Spleen (tissue), 11 donors: ENCODE results near the gene CNGA2. TPM values are rescaled to one million over a fixed set of nuclear protein-coding genes. Genes with fewer than 3 reads are reported as not detected.

ENCODE experiments used
- DNase-seq: peaks from one replicate; pipeline ENCODE4 v3.0.0-alpha.2; 2020
- H3K27ac ChIP-seq, 8 donors: fragments of 200-600 bp; sonication (generic) in 7 of 8; 1 replicate in 4 of 8; 2 replicates in 4 of 8; pipeline versions ENCODE4 v1.5.0 to v1.8.0; 2016 to 2021; ENCODE audit warnings: inconsistent platforms in 4 of 8, mild to moderate bottlenecking in 4 of 8, moderate library complexity in 1 of 8
- H3K27me3 ChIP-seq, 7 donors: fragments of 200-600 bp; sonication (generic) in 6 of 7; replicated peaks in 1 of 7; 1 replicate in 4 of 7; 2 replicates in 3 of 7; pipeline versions ENCODE4 v1.5.0 to v1.8.0; 2016 to 2021; ENCODE audit warnings: inconsistent platforms in 3 of 7, mild to moderate bottlenecking in 1 of 7
- H3K36me3 ChIP-seq, 6 donors: fragments of 200-600 bp; sonication (generic) in 5 of 6; 1 replicate in 4 of 6; 2 replicates in 2 of 6; pipeline versions ENCODE4 v1.5.0 to v1.8.0; 2016 to 2021; ENCODE audit warnings: inconsistent platforms in 2 of 6
- H3K4me1 ChIP-seq, 6 donors: fragments of 200-600 bp; sonication (generic) in 5 of 6; 1 replicate in 3 of 6; 2 replicates in 3 of 6; pipeline versions ENCODE4 v1.5.0 to v1.8.0; 2016 to 2021; ENCODE audit warnings: inconsistent platforms in 3 of 6
- H3K4me3 ChIP-seq, 8 donors: fragments of 200-600 bp; sonication (generic) in 7 of 8; 1 replicate in 4 of 8; 2 replicates in 4 of 8; pipeline versions ENCODE4 v1.5.0 to v1.8.0; 2016 to 2021; ENCODE audit warnings: inconsistent platforms in 4 of 8, mild to moderate bottlenecking in 4 of 8, moderate library complexity in 2 of 8
- H3K9me3 ChIP-seq, 8 donors: fragments of 200-600 bp; sonication (generic) in 7 of 8; 1 replicate in 4 of 8; 2 replicates in 4 of 8; pipeline versions ENCODE4 v1.5.0 to v1.8.0; 2016 to 2021; ENCODE audit warnings: inconsistent platforms in 4 of 8
- CTCF ChIP-seq, 11 experiments: fragments of 200-600 bp in 7 of 11; fragments of 450-650 bp in 4 of 11; sonication (generic) in 4 of 11; IDR thresholded peaks in 8 of 11; conservative IDR thresholded peaks in 3 of 11; 1 replicate in 7 of 11; 2 replicates in 4 of 11; pipeline versions ENCODE4 v1.4.0 to v1.8.0; 2016 to 2021; ENCODE audit warnings: antibody characterized with exemption in 11 of 11, inconsistent platforms in 4 of 11, mild to moderate bottlenecking in 1 of 11
- POLR2A ChIP-seq, 3 donors: fragments of 450-650 bp; IDR thresholded peaks; one replicate each; pipeline ENCODE4 v1.5.1; 2017; ENCODE audit warnings: antibody characterized with exemption in 3 of 3, mild to moderate bottlenecking in 1 of 3
- POLR2AphosphoS5 ChIP-seq, 3 donors: sonication (generic); formaldehyde crosslinking; IDR thresholded peaks; one replicate each; pipeline ENCODE4 v1.5.1; 2017; ENCODE audit warnings: antibody characterized with exemption in 3 of 3
- WGBS, 5 donors: extraction: QIAGEN DNeasy Blood & Tissue Kit in 3 of 5; methylation state at CpG; one replicate each; pipeline versions ENCODE4 v1.1.5 to v1.1.7; 2013 to 2018; 5-methylcytosine and 5-hydroxymethylcytosine counted together
- intact Hi-C: fragments of 100-400 bp; cut with DNase I; formaldehyde crosslinking; loops from one replicate; pipeline ENCODE4 v1.15.0; 2023; ENCODE audit warnings: low total_unique reads
- polyA plus RNA-seq, 3 donors: library from polyadenylated mRNA; stranded (reverse); fragments of 200-250 nt; gene quantifications; one replicate each; pipeline ENCODE4 v1.2.1, GENCODE V29; 2013
- total RNA-seq, 7 donors: library from RNA; depleted of rRNA in 3 of 7; stranded (reverse); fragments of >200 nt in 3 of 7; fragmentation: NEBNext Ultra II Directional in 4 of 7; extraction: Animal tissue kit (Norgen Biotek cat#: 25700) in 4 of 7; gene quantifications; one replicate each; pipeline versions ENCODE4 v1.1.0 to v1.2.1, GENCODE V29; 2016 to 2021
- donor health status: healthy with polysubstance abuse.
- donor health status: DM: no; HTN: no; CAD: no; lungs with moderate emphysema.
- donor health status: DM: no; HTN: no; CAD: no.
- donor health status: Bipolar disorder and iron deficiency.
- donor health status: healthy.
- donor health status: DM: no; HTN: no; CAD: no.
- donor health status: DM: yes; HTN: yes; CAD: no.

The CNGA2 gene
- total and polyA plus RNA-seq, 10 donors, result not detected

- WGBS, 5 donors, result 49 to 72% (median 64%) methylated on average over 2 of the region's 2 CpGs
- H3K4me3 ChIP-seq, result no peak overlapping the region
- intact Hi-C loops, result no loop called here
- H3K27me3 ChIP-seq, result peaks cover 0 to 8% (median 0%) of the 10 kb centered on the region in 7 donors
- H3K9me3 ChIP-seq, result no peaks in the 10 kb centered on the region
- no peak for DNase-seq
- no peak overlapping the region for H3K27ac ChIP-seq
- TF ChIP-seq CTCF (IDR thresholded peaks at IDR 0.05 in 8 of 11, conservative IDR thresholded peaks at IDR 0.05 in 3 of 11) (no peak), POLR2AphosphoS5 (IDR thresholded peaks at IDR 0.05) (no peak), POLR2A (IDR thresholded peaks at IDR 0.05) (no peak)
- no peaks in the 10 kb centered on the region for H3K36me3 ChIP-seq
- no peaks in the 10 kb centered on the region for H3K4me1 ChIP-seq
Observed at GRCh38 chrX:151762802-151763201, 28.3 kb downstream of the CNGA2 start.

- Histone ChIP-seq H3K9me3 (no peaks in the 10 kb centered on the region), H3K36me3 (no peaks in the 10 kb centered on the region), H3K27ac (no peak overlapping the region), H3K4me1 (no peaks in the 10 kb centered on the region), H3K27me3 (peaks cover 0 to 8% (median 0%) of the 10 kb centered on the region in 7 donors), H3K4me3 (no peak overlapping the region)
- intact Hi-C loops, result no loop called here
- DNase-seq, result no peak
- TF ChIP-seq POLR2AphosphoS5 (IDR thresholded peaks at IDR 0.05) (no peak), CTCF (IDR thresholded peaks at IDR 0.05 in 8 of 11, conservative IDR thresholded peaks at IDR 0.05 in 3 of 11) (no peak), POLR2A (IDR thresholded peaks at IDR 0.05) (no peak)
- WGBS, 5 donors, result 85 to 93% (median 90%) methylated on average over 8 of the region's 8 CpGs
Observed at GRCh38 chrX:151763711-151764110, 29.2 kb downstream of the CNGA2 start.

DNA sequence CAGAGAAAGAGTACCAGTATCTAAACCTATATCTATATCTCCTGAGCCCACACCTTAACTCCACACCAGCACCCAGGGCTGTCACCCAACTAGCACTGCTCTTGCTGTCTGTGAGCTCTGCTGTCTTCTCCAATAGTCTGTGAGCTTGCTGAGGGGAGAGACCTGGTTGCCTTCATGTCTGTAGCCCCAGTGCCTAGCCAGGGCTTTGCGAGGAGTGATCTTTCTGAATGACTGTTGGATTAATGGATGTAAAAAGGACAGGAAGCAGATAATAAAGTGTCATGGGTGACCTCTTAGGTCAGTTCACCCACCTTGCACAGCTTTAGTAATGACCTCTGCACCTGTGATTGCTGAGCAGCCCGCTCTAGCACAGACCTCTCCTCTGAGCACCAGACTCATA, 30.5 kb downstream of the CNGA2 start:
- Histone ChIP-seq H3K36me3 (no peaks in the 10 kb centered on the region), H3K4me3 (no peak overlapping the region), H3K9me3 (peaks cover 0 to 3% (median 0%) of the 10 kb centered on the region in 8 donors), H3K27ac (no peak overlapping the region), H3K4me1 (no peaks in the 10 kb centered on the region), H3K27me3 (peaks cover 0 to 8% (median 0%) of the 10 kb centered on the region in 7 donors)
- DNase-seq, result no peak
- intact Hi-C loops, result no loop called here
- 71 to 87% (median 81%) methylated on average over 1 to 2 of the region's 2 CpGs for WGBS, 5 donors
- TF ChIP-seq POLR2A (IDR thresholded peaks at IDR 0.05), result no peak
- no peak for TF ChIP-seq CTCF (IDR thresholded peaks at IDR 0.05 in 8 of 11, conservative IDR thresholded peaks at IDR 0.05 in 3 of 11)
- TF ChIP-seq POLR2AphosphoS5 (IDR thresholded peaks at IDR 0.05), result no peak

GRCh38 chrX:151771726-151772125, 37.2 kb downstream of the CNGA2 start:
- H3K36me3 ChIP-seq, result no peaks in the 10 kb centered on the region
- DNase-seq, result no peak
- H3K4me1 ChIP-seq, result no peaks in the 10 kb centered on the region
- WGBS, 5 donors, result 72 to 94% (median 90%) methylated on average over 3 of the region's 3 CpGs
- H3K9me3 ChIP-seq, result peaks cover 0 to 3% (median 0%) of the 10 kb centered on the region in 8 donors
- H3K4me3 ChIP-seq, result no peak overlapping the region
- intact Hi-C loops, result loop anchor here (10.0 kb wide), 1 partner anchor 63 kb away; no protein-coding TSS in a partner anchor
- no peak for TF ChIP-seq CTCF (IDR thresholded peaks at IDR 0.05 in 8 of 11, conservative IDR thresholded peaks at IDR 0.05 in 3 of 11)
- TF ChIP-seq POLR2AphosphoS5 (IDR thresholded peaks at IDR 0.05), result no peak
- no peak for TF ChIP-seq POLR2A (IDR thresholded peaks at IDR 0.05)
- H3K27me3 ChIP-seq, result peaks cover 0 to under 1% (median 0%) of the 10 kb centered on the region in 7 donors
- no peak overlapping the region for H3K27ac ChIP-seq
